Kidney glomerular epithelial cell (primary cell): ENCODE measurements around the gene RFXAP.

ENCODE experiments used
- DNase-seq: peaks from one replicate; lab custom pipeline; 2025; lab: John Stamatoyannopoulos, UW

RFXAP gene

GRCh38 chr13:36870050-36870692, 51.1 kb downstream of the RFXAP start:
- no peak for DNase-seq

- no peak for DNase-seq
Measured at GRCh38 chr13:36872621-36873020, 53.6 kb downstream of the RFXAP start.

- no peak for DNase-seq
Measured at GRCh38 chr13:36875431-36875830, 56.4 kb downstream of the RFXAP start.

- DNase-seq, result no peak
Measured at GRCh38 chr13:36875961-36876360, 56.9 kb downstream of the RFXAP start.
